Glomerular endothelial cell (primary cell): ENCODE data around the gene TMEM179. TPM values are rescaled to one million over a fixed set of nuclear protein-coding genes. Genes with fewer than 3 reads are reported as not detected.
"Not testable (repeated sequence)": the region's sequence is repeated elsewhere in the genome, so short reads cannot be mapped to it uniquely, and the experiment has no call there.

Experiments
- DNase-seq: peaks from one replicate; pipeline ENCODE4 v3.0.0-alpha.2; 2011; ENCODE audit warnings: low read depth, low spot score; ENCODE audit errors: extremely low read depth
- total RNA-seq: library from RNA; depleted of rRNA; stranded (reverse); fragments of >200 nt; gene quantifications from 2 replicates; pipeline ENCODE4 v1.2.3, GENCODE V29; 2015

TMEM179 gene
- 0.53 TPM in 1 of 2 replicates, not detected in the other for total RNA-seq

GRCh38 chr14:104604458-104605449 lies at the start of gene TMEM179:
Gene TMEM179, minus strand, starts transcription at chr14:104604772. Its CDS starts 31 bp downstream, at chr14:104604741.
- no peak for DNase-seq

GRCh38 chr14:104654119-104654518 lies 49.5 kb upstream of the TMEM179 start:
- no peak for DNase-seq

DNA sequence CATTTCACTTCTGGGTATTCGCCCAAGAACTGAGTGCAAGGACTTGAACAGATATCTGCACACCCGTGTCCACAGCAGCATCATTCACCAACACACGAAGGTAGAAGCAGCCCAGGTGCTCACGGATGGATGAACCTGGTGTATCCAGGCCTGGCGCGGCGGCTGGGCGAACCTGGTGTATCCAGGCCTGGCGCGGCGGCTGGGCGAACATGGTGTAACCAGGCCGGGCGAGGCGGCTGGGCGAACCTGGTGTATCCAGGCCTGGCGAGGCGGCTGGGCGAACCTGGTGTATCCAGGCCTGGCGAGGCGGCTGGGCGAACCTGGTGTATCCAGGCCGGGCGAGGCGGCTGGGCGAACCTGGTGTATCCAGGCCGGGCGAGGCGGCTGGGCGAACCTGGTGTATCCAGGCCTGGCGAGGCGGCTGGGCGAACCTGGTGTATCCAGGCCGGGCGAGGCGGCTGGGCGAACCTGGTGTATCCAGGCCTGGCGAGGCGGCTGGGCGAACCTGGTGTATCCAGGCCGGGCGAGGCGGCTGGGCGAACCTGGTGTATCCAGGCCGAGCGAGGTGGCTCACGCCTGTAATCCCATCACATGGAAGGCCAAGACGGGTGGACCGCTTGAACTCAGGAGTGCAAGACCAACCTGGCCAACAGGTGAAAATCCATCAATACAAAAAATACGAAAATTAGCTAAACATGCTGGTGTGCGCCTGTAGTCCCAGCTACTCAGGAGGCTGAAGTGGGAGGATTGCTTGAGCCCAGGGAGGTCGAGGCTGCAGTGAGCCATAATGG lies 48.8 kb upstream of the TMEM179 start:
- not testable (repeated sequence) for DNase-seq

- no peak for DNase-seq
These were observed 47.8 kb upstream of the TMEM179 start for GRCh38 chr14:104652386-104652785.

GRCh38 chr14:104651876-104652260 lies 47.3 kb upstream of the TMEM179 start:
- no peak for DNase-seq

DNA sequence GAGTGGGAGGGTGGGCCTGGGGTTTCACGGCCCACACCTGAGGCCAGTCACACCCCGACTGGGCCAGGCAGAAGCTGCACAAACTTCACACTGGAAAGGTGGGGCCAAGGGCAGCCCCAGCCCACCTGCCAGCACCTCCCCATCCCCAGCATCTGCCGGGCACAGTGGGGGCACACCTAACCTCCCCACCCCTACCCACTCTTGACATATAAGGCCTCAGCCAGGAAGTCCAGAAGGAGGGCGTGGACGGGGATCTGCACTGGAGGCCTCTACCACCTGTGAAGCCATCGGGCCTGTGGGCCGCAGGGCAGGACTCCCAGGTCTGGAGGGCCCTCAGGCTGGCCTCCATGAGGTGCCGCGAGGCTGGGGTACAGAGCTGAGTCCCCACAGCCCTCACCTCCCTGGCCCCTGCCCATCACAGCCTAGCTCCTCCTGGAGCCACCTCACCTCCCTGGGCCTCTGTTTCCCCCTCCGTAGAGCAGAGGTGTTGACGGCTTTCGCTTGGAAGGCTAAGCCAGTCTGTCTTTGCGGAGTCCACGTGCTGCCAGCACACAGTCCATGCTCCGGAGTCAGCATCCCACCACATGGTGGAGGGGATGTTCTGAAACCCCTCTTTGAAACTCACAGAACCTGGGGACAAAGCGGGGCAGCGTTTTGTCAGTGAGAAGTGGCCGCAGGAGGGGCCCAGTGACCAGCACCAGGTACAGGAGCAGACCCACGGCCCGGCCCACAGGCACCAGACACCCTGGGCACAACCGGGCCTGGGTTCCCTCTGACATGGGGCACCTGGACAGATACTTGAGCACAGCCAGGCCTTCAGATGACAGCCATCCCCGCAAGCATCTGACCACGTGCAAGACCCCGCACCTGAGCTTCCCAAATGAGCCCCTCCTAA lies 46.7 kb upstream of the TMEM179 start:
- no peak for DNase-seq

- no peak for DNase-seq
These were observed 45.7 kb upstream of the TMEM179 start for GRCh38 chr14:104650057-104650980.

DNA sequence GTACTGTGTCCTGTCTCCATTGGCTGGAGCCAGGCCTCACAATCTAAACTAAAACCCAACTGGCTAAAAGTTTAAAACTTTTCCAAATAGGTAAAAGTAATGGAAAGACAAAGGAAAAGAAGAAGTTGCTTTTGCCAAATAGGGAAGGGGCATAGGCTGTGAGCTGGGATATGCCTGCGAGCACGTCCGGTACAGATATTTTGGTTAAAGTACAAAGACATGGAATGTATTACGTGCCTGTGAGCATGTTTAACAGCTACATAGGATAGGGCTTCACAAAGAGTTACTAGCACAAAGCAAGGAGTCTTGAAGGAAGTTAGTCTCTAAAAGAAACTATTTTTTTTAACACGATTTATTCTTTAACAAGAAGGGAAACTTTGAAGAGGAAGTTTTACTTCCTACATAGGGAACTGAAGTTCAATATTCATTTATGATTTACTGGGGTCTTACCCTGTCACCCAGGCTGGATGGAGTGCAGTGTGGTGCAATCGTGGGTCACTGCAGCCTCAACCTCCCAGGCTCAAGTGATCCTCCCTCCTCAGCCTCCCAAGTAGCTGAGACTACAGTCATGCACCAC lies 43.0 kb upstream of the TMEM179 start:
- DNase-seq, result no peak

DNA sequence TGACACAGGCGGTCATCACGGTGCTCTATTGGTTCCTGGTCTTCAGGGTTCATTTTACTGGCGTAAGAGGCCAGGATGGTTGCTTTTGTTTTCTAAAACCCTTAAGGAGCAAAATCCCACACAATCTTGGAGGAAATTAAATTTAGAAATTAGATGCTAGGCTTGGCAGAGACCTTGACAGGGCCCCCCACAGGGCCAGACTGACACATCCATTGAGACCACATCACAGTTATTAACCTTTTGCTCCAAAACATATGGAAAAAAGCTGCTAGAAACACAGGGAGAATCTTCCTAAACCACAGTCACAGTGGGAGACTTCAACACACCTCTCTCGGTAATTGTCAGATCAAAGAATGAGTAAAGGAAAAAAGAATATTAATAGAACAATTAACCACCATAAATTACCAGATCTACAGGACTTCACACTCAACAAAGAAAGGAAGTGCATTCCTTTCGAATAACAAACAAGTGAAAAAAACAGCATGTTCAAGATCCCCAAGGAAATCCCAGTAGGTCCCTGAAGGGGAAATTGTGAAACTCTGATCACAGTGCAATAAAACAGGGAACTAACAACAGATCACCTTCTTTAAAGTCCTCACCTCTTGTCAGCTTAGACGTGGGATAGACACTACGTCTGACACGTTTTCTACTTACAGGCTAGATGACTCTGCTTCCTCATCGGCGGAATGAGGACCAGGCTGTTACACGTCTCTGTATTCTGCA lies 40.2 kb upstream of the TMEM179 start:
- DNase-seq, result no peak

GRCh38 chr14:104644091-104644635 lies 39.6 kb upstream of the TMEM179 start:
- no peak for DNase-seq

DNA sequence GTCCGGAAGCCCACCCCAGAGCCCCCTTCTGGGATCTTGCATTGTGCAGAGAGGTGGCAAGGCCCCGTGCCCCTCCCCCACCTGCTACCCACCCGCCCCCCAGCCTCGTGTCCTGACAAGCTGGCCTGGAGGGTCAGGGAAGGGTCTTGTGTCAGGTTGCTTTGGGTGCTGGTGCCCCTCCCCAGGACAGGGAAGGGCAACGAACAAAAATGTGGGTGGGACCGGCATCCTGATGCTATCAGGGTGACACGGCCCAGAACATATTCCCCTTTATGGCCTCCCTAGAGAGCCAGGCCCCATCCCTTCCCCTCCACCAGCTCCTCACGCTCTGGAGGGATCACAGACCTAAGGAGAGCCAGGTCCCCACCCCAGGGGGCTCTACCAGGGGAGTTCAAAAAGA lies 38.7 kb upstream of the TMEM179 start:
- no peak for DNase-seq

- no peak for DNase-seq
These were observed 37.9 kb upstream of the TMEM179 start for GRCh38 chr14:104642540-104642868.

DNA sequence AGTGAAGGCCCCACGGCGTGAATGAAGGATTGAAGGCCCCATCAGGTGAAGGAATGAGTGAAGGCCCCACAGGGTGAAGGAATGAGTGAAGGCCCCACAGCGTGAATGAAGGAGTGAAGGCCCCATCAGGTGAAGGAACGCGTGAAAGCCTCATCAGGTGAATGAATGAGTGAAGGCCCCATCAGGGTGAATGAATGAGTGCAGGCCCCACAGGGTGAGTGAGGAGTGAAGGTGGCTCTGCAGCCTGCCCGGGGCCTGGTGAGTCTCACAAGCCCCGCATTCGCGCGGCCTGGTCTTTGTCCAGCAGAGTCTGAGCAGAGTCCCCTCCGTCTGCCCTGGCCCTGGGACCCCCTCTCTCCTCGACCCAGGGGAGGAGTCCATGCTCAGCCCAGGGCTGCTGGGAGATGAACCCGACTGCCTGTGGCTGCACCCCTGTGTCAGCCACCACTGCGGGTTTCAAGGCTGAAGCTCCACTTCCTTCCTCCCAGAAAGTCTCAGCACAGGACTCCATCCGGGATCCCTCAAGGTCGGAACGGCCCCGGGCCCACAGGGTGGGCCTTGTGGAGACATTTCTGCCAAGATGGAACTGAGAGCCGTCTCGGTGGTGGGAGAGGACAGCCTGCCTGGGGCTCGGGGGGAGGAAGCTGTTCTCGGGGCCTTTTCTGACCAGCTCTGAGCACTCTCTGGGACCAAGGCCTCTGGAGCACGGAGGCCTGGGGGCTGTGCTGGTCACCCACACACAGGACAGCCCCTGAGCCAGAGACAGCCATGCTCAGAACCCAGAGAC lies 37.4 kb upstream of the TMEM179 start:
- no peak for DNase-seq

DNA sequence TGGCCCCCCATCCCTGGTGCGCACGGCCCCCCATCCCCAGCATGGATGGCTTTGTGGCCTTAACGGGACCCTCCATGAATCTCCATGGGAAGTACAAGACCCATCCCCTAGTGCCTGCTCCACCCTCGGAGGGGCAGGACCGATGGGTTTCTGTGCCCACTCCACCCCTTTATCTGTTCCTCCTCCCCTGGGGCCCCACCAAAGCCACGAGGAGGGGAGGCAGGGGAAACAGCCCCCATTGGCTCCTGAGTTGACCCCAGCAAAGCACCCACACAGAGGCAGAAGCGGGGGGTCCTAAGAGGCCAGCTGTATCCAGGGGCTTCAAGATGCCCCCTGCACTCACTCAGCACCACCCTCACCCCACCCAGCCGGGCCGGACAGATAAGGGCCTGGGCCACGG lies 36.1 kb upstream of the TMEM179 start:
- no peak for DNase-seq

- DNase-seq, result no peak
These were observed 35.4 kb upstream of the TMEM179 start for GRCh38 chr14:104639885-104640548.

- DNase-seq, result no peak
These were observed 34.9 kb upstream of the TMEM179 start for GRCh38 chr14:104639471-104639870.

GRCh38 chr14:104638927-104639450 lies 34.4 kb upstream of the TMEM179 start:
- no peak for DNase-seq
